Stimulated activated CD8-positive, alpha-beta memory T cell treated with anti-CD3 and anti-CD28 coated beads, Interleukin-12 subunit alpha, Interleukin-12 subunit beta, amount 100 ng/mL, for 4 hours (primary cell): ENCODE measurements around the gene FOXA1.
"Not testable (repeated sequence)": the region's sequence is repeated elsewhere in the genome, so short reads cannot be mapped to it uniquely, and the experiment has no call there.

Experiments used
- DNase-seq: peaks from one replicate; pipeline ENCODE4 v3.0.0-alpha.2; 2020; ENCODE audit warnings: low read depth

The FOXA1 gene

GRCh38 chr14:37555596-37555995, 39.5 kb downstream of the FOXA1 start:
- not testable (repeated sequence) for DNase-seq

- DNase-seq = no peak
Observed at GRCh38 chr14:37553935-37554550, 41.0 kb downstream of the FOXA1 start.

GRCh38 chr14:37551119-37551518, 43.9 kb downstream of the FOXA1 start:
- no peak for DNase-seq

- DNase-seq = no peak
Observed at GRCh38 chr14:37550511-37550910, 44.5 kb downstream of the FOXA1 start.

DNA sequence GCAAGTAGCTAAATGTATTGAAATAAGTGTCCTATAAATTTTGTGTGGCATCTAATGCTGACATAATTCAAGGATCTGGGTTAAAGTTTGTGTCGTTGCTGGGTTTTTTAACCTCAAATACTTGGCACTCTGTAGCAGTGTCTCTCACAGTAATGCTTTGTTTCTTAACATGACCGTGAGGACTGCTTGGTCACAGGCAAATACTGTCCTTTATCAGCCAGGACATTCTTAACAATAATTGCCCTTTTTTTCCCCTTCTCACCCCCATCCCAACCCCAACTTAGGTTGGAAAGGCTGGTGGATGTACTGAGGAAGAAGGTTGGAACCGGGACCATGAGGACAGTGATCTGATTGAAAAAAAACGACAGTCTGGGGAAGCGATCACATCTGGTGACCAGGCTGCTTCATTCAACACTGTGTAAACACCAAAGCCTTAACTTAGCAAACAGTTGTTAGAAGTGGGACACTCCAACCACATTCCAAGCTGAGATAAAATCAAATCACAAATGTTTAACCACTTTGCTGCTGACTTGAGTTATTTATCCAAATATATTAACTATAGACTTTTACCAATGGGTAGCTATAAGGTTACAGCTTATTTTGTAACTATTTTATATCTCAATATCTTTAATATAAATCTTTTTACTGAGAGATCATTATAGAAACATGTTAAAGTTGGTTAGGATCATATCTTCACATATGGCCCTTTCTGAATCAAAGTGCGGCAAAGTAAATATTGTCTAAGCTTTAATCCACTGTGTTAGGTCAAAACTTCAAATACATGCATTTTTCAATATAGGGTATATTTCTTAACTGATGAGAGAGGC, 48.2 kb downstream of the FOXA1 start:
- no peak for DNase-seq

DNA sequence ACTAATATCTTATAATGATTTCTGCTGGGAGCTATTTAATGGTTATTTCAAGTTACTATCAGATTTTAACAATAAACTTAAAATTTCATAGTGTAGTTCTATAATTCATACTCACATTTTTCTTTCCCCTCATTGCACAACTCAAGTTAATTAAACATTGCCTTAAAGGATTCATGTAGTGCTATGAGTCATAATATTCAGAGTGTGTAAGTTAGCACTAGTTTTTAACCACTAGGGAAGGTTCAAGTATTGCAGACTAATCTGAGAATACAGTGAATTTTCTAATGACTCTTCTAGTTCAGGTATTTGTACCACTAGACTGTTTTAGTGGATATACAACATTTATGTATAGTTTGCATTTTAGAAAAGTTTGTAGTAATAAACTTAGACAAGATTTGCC, 49.9 kb downstream of the FOXA1 start:
- no peak for DNase-seq

- DNase-seq = no peak
Observed at GRCh38 chr14:37544407-37544806, 50.6 kb downstream of the FOXA1 start.

DNA sequence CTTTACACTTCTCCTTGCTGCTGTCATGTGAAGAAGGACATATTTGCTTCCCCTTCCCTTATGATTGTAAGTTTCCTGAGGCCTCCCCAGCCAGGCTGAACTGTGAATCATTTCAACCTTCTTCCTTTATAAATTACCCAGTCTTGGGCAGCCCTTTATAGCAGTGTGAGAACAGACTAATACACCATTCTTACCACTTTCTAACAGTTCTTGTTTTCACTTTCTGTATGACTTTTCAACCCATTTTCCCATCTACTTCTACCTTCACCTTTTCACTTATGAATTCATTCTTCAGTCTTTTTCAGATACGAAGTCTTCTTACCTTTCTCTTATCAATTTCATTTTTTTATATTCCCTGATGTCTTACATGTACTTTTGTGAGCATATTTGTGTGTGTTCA, 55.1 kb downstream of the FOXA1 start:
- no peak for DNase-seq
